ENCODE results near the gene SMAD6.

SMAD6 gene

GRCh38 chr15:66716656-66717020 is 14.6 kb downstream of the SMAD6 start:
- Histone ChIP-seq H4K91ac (ENCODE audit: low read depth, low read length) (no peak overlapping the region), H2BK5ac (ENCODE audit: low read depth, low read length, poor library complexity) (no peak overlapping the region), H3K27ac (ENCODE audit: low read depth, low read length) (no peak overlapping the region), H3K18ac (ENCODE audit: low read length) (no peak overlapping the region), H3K4me1 (ENCODE audit: control insufficient read depth in 1 of 2, insufficient read depth in 2 of 2, low read length in 2 of 2) (peaks cover 28 to 38% of the 10 kb centered on the region in 2 experiments), H2AK5ac (ENCODE audit: low read length) (no peak overlapping the region), H2AFZ (ENCODE audit: insufficient read depth, low read length, poor library complexity) (no peak overlapping the region), H3K79me2 (ENCODE audit: control insufficient read depth, insufficient read depth, low read length, poor library complexity) (peaks cover 10% of the 10 kb centered on the region), H3K36me3 (ENCODE audit: control insufficient read depth in 1 of 2, insufficient read depth in 2 of 2, low read length in 2 of 2) (peaks cover 63 to 78% of the 10 kb centered on the region in 2 experiments), H3K23ac (ENCODE audit: low read length) (no peak overlapping the region), H3K9me3 (ENCODE audit: insufficient read depth, low read depth, low read length) (peaks cover 1% of the 10 kb centered on the region), H2BK120ac (ENCODE audit: insufficient read depth, low read length, poor library complexity) (no peak overlapping the region), H3K4me3 (ENCODE audit: low read depth, low read length) (no peak overlapping the region), H4K12ac (ENCODE audit: low read depth, low read length) (no peak overlapping the region), H2BK12ac (ENCODE audit: low read length) (no peak overlapping the region), H4K8ac (ENCODE audit: low read depth, low read length) (no peak overlapping the region), H3K27me3 (ENCODE audit: insufficient read depth, low read length) (no peaks in the 10 kb centered on the region), H3K4ac (ENCODE audit: low read depth, low read length) (no peak overlapping the region), H3K4me2 (ENCODE audit: low read length) (no peak overlapping the region), H3K9ac (ENCODE audit: low read length) (no peak overlapping the region), H3K79me1 (ENCODE audit: low read length) (peaks cover 3% of the 10 kb centered on the region), H3K14ac (ENCODE audit: low read length) (no peak overlapping the region)
- DNase-seq, result no peak
- no CpG with 5 or more reads among the region's 4 CpGs for WGBS (ENCODE audit: extremely low coverage, insufficient coverage, insufficient read length)

DNA sequence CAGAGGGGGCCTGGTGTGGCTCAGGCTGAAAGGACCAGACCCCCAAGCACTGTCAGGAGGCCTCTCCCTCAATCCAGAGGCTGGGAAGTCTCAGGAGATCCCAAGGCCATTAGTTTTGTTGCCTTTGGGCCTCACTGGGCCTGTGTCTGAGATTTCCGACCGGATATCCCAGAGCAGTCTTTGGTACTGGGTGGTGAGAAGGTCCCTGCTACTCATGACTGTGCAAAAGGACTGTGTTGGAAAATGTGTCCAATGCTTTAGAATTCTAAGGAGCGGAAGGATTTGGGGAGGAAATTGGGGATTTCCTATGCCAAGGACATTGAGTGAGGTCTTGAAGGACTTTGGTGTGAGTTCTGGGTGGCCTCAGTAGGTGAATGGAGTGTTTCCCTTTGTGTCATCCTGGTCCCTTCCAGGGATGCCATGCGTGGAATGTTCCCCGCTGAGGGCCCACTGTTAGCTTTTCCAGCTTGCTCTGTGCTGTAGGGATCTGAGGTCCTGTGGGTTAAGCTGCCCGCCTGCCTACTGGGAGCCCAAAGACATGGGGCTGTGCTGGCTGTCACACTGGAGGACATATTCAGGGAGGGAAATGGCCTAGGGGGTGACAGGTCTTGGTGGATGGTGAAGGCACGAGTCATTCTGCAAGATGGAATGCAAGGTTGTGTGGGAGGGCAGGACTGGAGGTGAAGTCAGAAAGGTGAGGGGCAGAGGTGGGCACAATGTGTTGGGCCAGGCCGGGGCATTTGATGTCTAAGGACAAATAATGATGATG is 16.4 kb downstream of the SMAD6 start:
- Histone ChIP-seq H2BK120ac (ENCODE audit: insufficient read depth, low read length, poor library complexity) (no peak overlapping the region), H3K36me3 (ENCODE audit: control insufficient read depth in 1 of 2, insufficient read depth in 2 of 2, low read length in 2 of 2) (peaks cover 70 to 89% of the 10 kb centered on the region in 2 experiments), H3K27ac (ENCODE audit: low read depth, low read length) (peak overlapping the region; percentile 7), H3K23ac (ENCODE audit: low read length) (no peak overlapping the region), H2AFZ (ENCODE audit: insufficient read depth, low read length, poor library complexity) (no peak overlapping the region), H3K4me1 (ENCODE audit: control insufficient read depth in 1 of 2, insufficient read depth in 2 of 2, low read length in 2 of 2) (peaks cover 33 to 37% of the 10 kb centered on the region in 2 experiments), H2BK5ac (ENCODE audit: low read depth, low read length, poor library complexity) (no peak overlapping the region), H3K14ac (ENCODE audit: low read length) (no peak overlapping the region), H4K8ac (ENCODE audit: low read depth, low read length) (no peak overlapping the region), H3K79me2 (ENCODE audit: control insufficient read depth, insufficient read depth, low read length, poor library complexity) (peaks cover 14% of the 10 kb centered on the region), H3K4me3 (ENCODE audit: low read depth, low read length) (no peak overlapping the region), H3K9ac (ENCODE audit: low read length) (peak overlapping the region; percentile 35), H4K12ac (ENCODE audit: low read depth, low read length) (no peak overlapping the region), H3K4me2 (ENCODE audit: low read length) (no peak overlapping the region), H2BK12ac (ENCODE audit: low read length) (no peak overlapping the region), H3K4ac (ENCODE audit: low read depth, low read length) (no peak overlapping the region), H4K91ac (ENCODE audit: low read depth, low read length) (no peak overlapping the region), H2AK5ac (ENCODE audit: low read length) (no peak overlapping the region), H3K9me3 (ENCODE audit: insufficient read depth, low read depth, low read length) (peaks cover 1% of the 10 kb centered on the region), H3K18ac (ENCODE audit: low read length) (no peak overlapping the region), H3K79me1 (ENCODE audit: low read length) (peaks cover 3% of the 10 kb centered on the region), H3K27me3 (ENCODE audit: insufficient read depth, low read length) (no peaks in the 10 kb centered on the region)
- WGBS (ENCODE audit: extremely low coverage, insufficient coverage, insufficient read length), result no CpG with 5 or more reads among the region's 8 CpGs
- DNase-seq, result no peak

- H2AFZ ChIP-seq (ENCODE audit: insufficient read depth, low read length, poor library complexity), result no peak overlapping the region
- no peak for DNase-seq
- no peak overlapping the region for H2BK120ac ChIP-seq (ENCODE audit: insufficient read depth, low read length, poor library complexity)
- H3K18ac ChIP-seq (ENCODE audit: low read length), result no peak overlapping the region
- no peak overlapping the region for H3K23ac ChIP-seq (ENCODE audit: low read length)
- H3K79me2 ChIP-seq (ENCODE audit: control insufficient read depth, insufficient read depth, low read length, poor library complexity), result peaks cover 14% of the 10 kb centered on the region
- H4K8ac ChIP-seq (ENCODE audit: low read depth, low read length), result no peak overlapping the region
- H3K4me2 ChIP-seq (ENCODE audit: low read length), result no peak overlapping the region
- no peaks in the 10 kb centered on the region for H3K27me3 ChIP-seq (ENCODE audit: insufficient read depth, low read length)
- H3K4me3 ChIP-seq (ENCODE audit: low read depth, low read length), result no peak overlapping the region
- H3K9ac ChIP-seq (ENCODE audit: low read length), result no peak overlapping the region
- WGBS (ENCODE audit: extremely low coverage, insufficient coverage, insufficient read length), result no CpG with 5 or more reads among the region's 10 CpGs
- H2BK12ac ChIP-seq (ENCODE audit: low read length), result no peak overlapping the region
- no peak overlapping the region for H3K27ac ChIP-seq (ENCODE audit: low read depth, low read length)
- H2BK5ac ChIP-seq (ENCODE audit: low read depth, low read length, poor library complexity), result peak overlapping the region; percentile 2
- H4K12ac ChIP-seq (ENCODE audit: low read depth, low read length), result no peak overlapping the region
- H2AK5ac ChIP-seq (ENCODE audit: low read length), result no peak overlapping the region
- H3K9me3 ChIP-seq (ENCODE audit: insufficient read depth, low read depth, low read length), result peaks cover 1% of the 10 kb centered on the region
- peaks cover 3% of the 10 kb centered on the region for H3K79me1 ChIP-seq (ENCODE audit: low read length)
- H3K4me1 ChIP-seq (ENCODE audit: control insufficient read depth in 1 of 2, insufficient read depth in 2 of 2, low read length in 2 of 2), result peaks cover 32 to 33% of the 10 kb centered on the region in 2 experiments
- H3K4ac ChIP-seq (ENCODE audit: low read depth, low read length), result peak overlapping the region; percentile 41
- H3K36me3 ChIP-seq (ENCODE audit: control insufficient read depth in 1 of 2, insufficient read depth in 2 of 2, low read length in 2 of 2), result peaks cover 67 to 88% of the 10 kb centered on the region in 2 experiments
- H3K14ac ChIP-seq (ENCODE audit: low read length), result peak overlapping the region; percentile 12
- no peak overlapping the region for H4K91ac ChIP-seq (ENCODE audit: low read depth, low read length)
These were observed 17.4 kb downstream of the SMAD6 start for GRCh38 chr15:66719471-66719870.

GRCh38 chr15:66720206-66721010 is 18.4 kb downstream of the SMAD6 start:
- H3K4me3 ChIP-seq (ENCODE audit: low read depth, low read length), result peak overlapping the region; percentile 19
- H2AK5ac ChIP-seq (ENCODE audit: low read length), result no peak overlapping the region
- no peak overlapping the region for H2BK120ac ChIP-seq (ENCODE audit: insufficient read depth, low read length, poor library complexity)
- peaks cover 74 to 92% of the 10 kb centered on the region in 2 experiments for H3K36me3 ChIP-seq (ENCODE audit: control insufficient read depth in 1 of 2, insufficient read depth in 2 of 2, low read length in 2 of 2)
- H2BK12ac ChIP-seq (ENCODE audit: low read length), result no peak overlapping the region
- H4K8ac ChIP-seq (ENCODE audit: low read depth, low read length), result no peak overlapping the region
- H3K4me1 ChIP-seq (ENCODE audit: control insufficient read depth in 1 of 2, insufficient read depth in 2 of 2, low read length in 2 of 2), result peaks cover 29 to 32% of the 10 kb centered on the region in 2 experiments
- WGBS (ENCODE audit: extremely low coverage, insufficient coverage, insufficient read length), result no CpG with 5 or more reads among the region's 9 CpGs
- H3K4me2 ChIP-seq (ENCODE audit: low read length), result no peak overlapping the region
- H3K79me2 ChIP-seq (ENCODE audit: control insufficient read depth, insufficient read depth, low read length, poor library complexity), result peaks cover 14% of the 10 kb centered on the region
- peak; percentile 71 for DNase-seq
- H3K23ac ChIP-seq (ENCODE audit: low read length), result no peak overlapping the region
- no peak overlapping the region for H4K12ac ChIP-seq (ENCODE audit: low read depth, low read length)
- H3K9ac ChIP-seq (ENCODE audit: low read length), result no peak overlapping the region
- H3K18ac ChIP-seq (ENCODE audit: low read length), result no peak overlapping the region
- no peak overlapping the region for H3K27ac ChIP-seq (ENCODE audit: low read depth, low read length)
- H3K9me3 ChIP-seq (ENCODE audit: insufficient read depth, low read depth, low read length), result peaks cover 1% of the 10 kb centered on the region
- H2AFZ ChIP-seq (ENCODE audit: insufficient read depth, low read length, poor library complexity), result no peak overlapping the region
- H3K27me3 ChIP-seq (ENCODE audit: insufficient read depth, low read length), result no peaks in the 10 kb centered on the region
- no peak overlapping the region for H3K14ac ChIP-seq (ENCODE audit: low read length)
- H2BK5ac ChIP-seq (ENCODE audit: low read depth, low read length, poor library complexity), result no peak overlapping the region
- H4K91ac ChIP-seq (ENCODE audit: low read depth, low read length), result no peak overlapping the region
- peak overlapping the region; percentile 36 for H3K4ac ChIP-seq (ENCODE audit: low read depth, low read length)
- H3K79me1 ChIP-seq (ENCODE audit: low read length), result peaks cover 3% of the 10 kb centered on the region

Data from trophoblast cell (in vitro differentiated cells and primary cell).